HepG2 (cell line): ENCODE results near the gene CERS6. TPM values are rescaled to one million over a fixed set of nuclear protein-coding genes. Genes with fewer than 3 reads are reported as not detected.

Experiments
- ADNP ChIP-seq: sonication (generic); formaldehyde crosslinking; IDR thresholded peaks from 2 replicates; pipeline ENCODE4 v1.4.0; 2020; ENCODE audit warnings: missing genetic modification reagents
- CREB3 ChIP-seq: sonication (generic); formaldehyde crosslinking; IDR thresholded peaks from 2 replicates; pipeline ENCODE4 v1.5.0; 2020; ENCODE audit warnings: missing genetic modification reagents
- DPF2 ChIP-seq: sonication (generic); formaldehyde crosslinking; IDR thresholded peaks from 2 replicates; pipeline ENCODE4 v1.4.0; 2020; ENCODE audit warnings: mild to moderate bottlenecking, low read depth, missing genetic modification reagents, borderline replicate concordance
- IKZF4 ChIP-seq: sonication (generic); formaldehyde crosslinking; IDR thresholded peaks from 2 replicates; pipeline ENCODE4 v1.5.1; 2020; ENCODE audit warnings: borderline replicate concordance, mild to moderate bottlenecking, low read depth, missing genetic modification reagents; ENCODE audit errors: not compliant biosample characterization
- KAT2B ChIP-seq: fragments of 150-350 bp; IDR thresholded peaks from 2 replicates; pipeline ENCODE4 v1.6.1; 2014; ENCODE audit warnings: low read depth, low read length, borderline replicate concordance
- PATZ1 ChIP-seq: sonication (generic); formaldehyde crosslinking; IDR thresholded peaks from 2 replicates; pipeline ENCODE4 v1.4.0; 2020; ENCODE audit warnings: missing genetic modification reagents
- PRDM10 ChIP-seq: sonication (generic); formaldehyde crosslinking; IDR thresholded peaks from 2 replicates; pipeline ENCODE4 v1.4.0; 2020; ENCODE audit warnings: low read depth, missing genetic modification reagents
- SALL1 ChIP-seq: sonication (generic); formaldehyde crosslinking; IDR thresholded peaks from 2 replicates; pipeline ENCODE4 v1.8.0; 2022; ENCODE audit warnings: mild to moderate bottlenecking, missing genetic modification reagents
- SAP130 ChIP-seq: IDR thresholded peaks from 2 replicates; pipeline ENCODE4 v1.6.1; 2016; ENCODE audit warnings: low read depth
- SIX4 ChIP-seq: sonication (generic); formaldehyde crosslinking; IDR thresholded peaks from 2 replicates; pipeline ENCODE4 v1.4.0; 2020; ENCODE audit warnings: missing genetic modification reagents
- SOX6 ChIP-seq, 2 experiments: fragments of 450-650 bp in 1 of 2; sonication (generic) in 1 of 2; formaldehyde crosslinking in 1 of 2; IDR thresholded peaks; 2 replicates each; pipeline versions ENCODE4 v1.4.0 to v1.6.1; 2017 to 2020; ENCODE audit warnings: antibody characterized with exemption in 1 of 2, mild to moderate bottlenecking in 1 of 2, missing genetic modification reagents in 1 of 2
- SP5 ChIP-seq: IDR thresholded peaks from 2 replicates; pipeline ENCODE4 v1.6.1; 2016; ENCODE audit warnings: low read depth, borderline replicate concordance
- THAP11 ChIP-seq: IDR thresholded peaks from 2 replicates; pipeline ENCODE4 v1.6.1; 2016; ENCODE audit warnings: missing biosample characterization, missing genetic modification reagents
- XRCC5 ChIP-seq: fragments of 200-400 bp; formaldehyde crosslinking; optimal IDR thresholded peaks from 2 replicates; pipeline ENCODE3; 2017; ENCODE audit warnings: mild to moderate bottlenecking, low read length
- ZEB1 ChIP-seq: IDR thresholded peaks from 2 replicates; pipeline ENCODE4 v1.6.1; 2012; ENCODE audit warnings: mild to moderate bottlenecking, low read depth, inconsistent platforms; ENCODE audit not compliant: insufficient replicate concordance
- ZNF124 ChIP-seq: sonication (generic); formaldehyde crosslinking; IDR thresholded peaks from 2 replicates; pipeline ENCODE4 v1.4.0; 2020; ENCODE audit warnings: missing genetic modification reagents
- ZNF484 ChIP-seq: sonication (generic); formaldehyde crosslinking; IDR thresholded peaks from 2 replicates; pipeline ENCODE4 v1.5.1; 2020; ENCODE audit warnings: mild to moderate bottlenecking, low read depth, missing genetic modification reagents, borderline replicate concordance
- ZNF564 ChIP-seq: sonication (generic); formaldehyde crosslinking; IDR thresholded peaks from 2 replicates; pipeline ENCODE4 v1.8.1; 2023; ENCODE audit warnings: mild to moderate bottlenecking, missing genetic modification reagents
- ZNF660 ChIP-seq: sonication (generic); formaldehyde crosslinking; IDR thresholded peaks from 2 replicates; pipeline ENCODE4 v1.5.1; 2020; ENCODE audit warnings: mild to moderate bottlenecking, low read depth, missing genetic modification reagents, borderline replicate concordance
- ZNF704 ChIP-seq: sonication (generic); formaldehyde crosslinking; IDR thresholded peaks from 2 replicates; pipeline ENCODE4 v1.8.1; 2023; ENCODE audit warnings: mild to moderate bottlenecking, inconsistent platforms, moderate library complexity, missing genetic modification reagents, borderline replicate concordance
- ZSCAN5A ChIP-seq: sonication (generic); formaldehyde crosslinking; IDR thresholded peaks from 2 replicates; pipeline ENCODE4 v1.8.0; 2022; ENCODE audit warnings: mild to moderate bottlenecking, missing genetic modification reagents, borderline replicate concordance
- polyA plus RNA-seq, 8 experiments: library from polyadenylated mRNA; depleted of rRNA in 3 of 8; stranded (reverse) in 7 of 8; unstranded in 1 of 8; fragments of >200 nt; fragmentation: Illumina TruSeq in 4 of 8; extraction: Trizol in 4 of 8; gene quantifications; 2 replicates each; pipeline versions ENCODE4 v1.2.1 to v1.2.3, GENCODE V29; 2011 to 2016; ENCODE audit warnings: low read depth in 4 of 8, missing spikeins in 1 of 8, mixed read lengths in 1 of 8; ENCODE audit not compliant: insufficient read depth in 1 of 8
- total RNA-seq, 5 experiments: library from RNA; depleted of rRNA; stranded (reverse); fragments of >200 nt; fragmentation: Illumina TruSeq; extraction: Trizol; gene quantifications; 2 replicates each; pipeline ENCODE4 v1.2.3, GENCODE V29; 2016; ENCODE audit warnings: low read depth in 1 of 5

The CERS6 gene
- total and polyA plus RNA-seq, 2 of the 13 experiments (the other 11 are each of a cell fraction or from before 2014, with no cell fraction given), result 10.1 to 20.3 TPM

GRCh38 chr2:168478206-168478605 is 22.1 kb downstream of the CERS6 start (continued):
- TF ChIP-seq PRDM10 (CRISPR knock-in tag), result no peak
- TF ChIP-seq SAP130, result peak; percentile 33; the same call in 1 of the 2 replicates
- no peak for TF ChIP-seq ADNP
- no peak for TF ChIP-seq SP5 (CRISPR knock-in tag)
- TF ChIP-seq DPF2, result peak; percentile 45; the same call in 1 of the 2 replicates
- no peak for TF ChIP-seq ZNF704 (CRISPR knock-in tag)
- TF ChIP-seq KAT2B, result no peak
- TF ChIP-seq SIX4 (CRISPR knock-in tag), result peak; percentile 54; the same call in 1 of the 2 replicates
- TF ChIP-seq XRCC5, result peak; percentile 69
- TF ChIP-seq ZNF124 (CRISPR knock-in tag), result peak; percentile 45; the same call in 1 of the 2 replicates
- no peak for TF ChIP-seq ZNF564 (CRISPR knock-in tag)
- no peak for TF ChIP-seq ZNF484
- TF ChIP-seq ZSCAN5A, result no peak
- TF ChIP-seq ZEB1, result peak; percentile 76
- no peak for TF ChIP-seq ZNF660 (CRISPR knock-in tag)
- TF ChIP-seq PATZ1 (CRISPR knock-in tag), result no peak
- TF ChIP-seq THAP11 (CRISPR knock-in tag), result peak; percentile 37; the same call in 1 of the 2 replicates
- TF ChIP-seq SALL1 (CRISPR knock-in tag), result peak; percentile 84
- no peak for TF ChIP-seq SOX6 (IDR thresholded peaks at IDR 0.05)
- peak; percentile 69 for TF ChIP-seq SOX6 (CRISPR knock-in tag; IDR thresholded peaks at IDR 0.05)
- no peak for TF ChIP-seq IKZF4 (CRISPR knock-in tag)
- no peak for TF ChIP-seq CREB3 (CRISPR knock-in tag)
